ENCODE data around the gene POLR2F.
"Not testable (repeated sequence)": the region's sequence is repeated elsewhere in the genome, so short reads cannot be mapped to it uniquely, and the experiment has no call there.

Gene POLR2F

DNA sequence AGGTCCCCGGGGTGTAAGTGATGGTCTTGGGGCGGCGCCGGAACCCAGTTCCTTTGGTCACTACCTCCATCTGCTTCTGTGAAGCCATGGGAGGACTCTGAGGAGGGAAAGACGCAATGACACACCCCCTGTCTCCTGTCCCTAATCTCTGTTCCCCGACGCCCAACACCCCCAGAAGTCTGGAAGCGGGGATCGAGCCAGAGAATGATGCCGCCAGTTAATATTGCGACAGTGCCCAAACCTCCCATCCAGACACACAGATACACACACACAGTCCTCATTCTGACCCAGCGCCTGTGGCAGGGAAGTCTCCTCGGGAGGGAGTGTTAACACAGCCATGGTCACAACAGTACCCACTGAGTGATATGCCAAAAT, 450 bp upstream of the POLR2F start:
- no peak for DNase-seq (ENCODE audit: low read depth, low spot score)

DNA sequence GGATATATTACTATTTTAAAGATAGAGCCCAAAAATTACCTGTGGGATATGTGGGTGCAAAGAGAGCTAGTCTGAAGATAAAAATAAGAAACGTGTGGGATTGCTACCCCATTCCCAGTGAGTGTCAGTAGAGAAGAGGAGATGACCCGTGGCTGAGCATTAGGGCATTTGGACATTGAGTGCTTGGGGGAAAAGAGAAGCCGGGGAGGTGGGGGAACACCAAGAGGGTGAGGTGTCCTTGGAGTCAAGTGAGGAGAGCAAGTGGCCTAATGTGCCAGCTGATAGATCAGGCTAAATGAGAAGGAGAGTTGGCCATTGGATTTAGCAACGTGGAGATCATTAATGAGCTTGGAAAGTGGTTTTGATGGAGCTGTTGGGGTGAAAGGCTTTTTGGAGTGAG, 1.2 kb downstream of the POLR2F start:
- DNase-seq (ENCODE audit: low read depth, low spot score): no peak

DNA sequence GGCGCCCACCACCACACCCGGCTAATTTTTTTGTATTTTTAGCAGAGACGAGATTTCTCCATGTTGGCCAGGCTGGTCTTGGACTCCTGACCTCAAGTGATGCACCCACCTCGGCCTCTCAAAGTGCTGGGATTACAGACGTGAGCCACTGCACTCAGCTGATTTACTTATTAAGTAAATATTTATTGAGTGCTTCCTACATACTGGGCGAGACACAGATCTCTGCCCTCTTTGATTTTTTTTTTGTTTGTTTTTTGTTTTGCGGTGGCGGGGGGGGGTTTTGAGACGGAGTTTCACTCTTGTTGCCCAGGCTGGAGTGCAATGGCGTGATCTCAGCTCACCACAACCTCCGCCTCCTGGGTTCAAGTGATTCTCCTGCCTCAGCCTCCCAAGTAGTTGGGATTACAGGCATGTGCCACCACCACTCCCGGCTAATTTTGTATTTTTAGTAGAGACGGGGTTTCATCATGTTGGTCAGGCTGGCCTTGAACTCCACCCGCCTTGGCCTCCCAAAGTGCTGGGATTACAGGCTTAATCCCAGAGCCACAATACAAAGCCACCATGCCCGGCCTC, 2.4 kb downstream of the POLR2F start:
- not testable (repeated sequence) for DNase-seq (ENCODE audit: low read depth, low spot score)

DNA sequence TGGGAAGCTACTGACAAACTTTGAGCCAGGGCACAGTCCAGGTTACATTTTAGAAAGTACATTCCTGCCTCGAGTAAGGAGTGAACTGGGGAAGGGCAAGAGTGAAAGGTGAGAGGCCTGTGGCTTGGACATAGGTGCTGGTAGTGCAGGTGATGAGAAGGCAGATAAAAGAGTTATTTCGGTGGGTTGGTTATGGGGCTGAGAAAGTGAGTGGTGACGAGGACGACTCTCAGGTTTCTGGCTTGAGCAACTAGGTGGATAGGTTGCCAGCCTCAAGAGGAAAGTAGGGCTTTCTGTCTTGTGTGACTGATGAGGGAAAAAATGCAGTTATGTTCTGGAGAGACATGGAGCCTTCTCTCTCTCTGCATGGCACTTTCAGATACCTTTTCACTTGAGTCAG, 3.7 kb downstream of the POLR2F start:
- DNase-seq (ENCODE audit: low read depth, low spot score): no peak

DNA sequence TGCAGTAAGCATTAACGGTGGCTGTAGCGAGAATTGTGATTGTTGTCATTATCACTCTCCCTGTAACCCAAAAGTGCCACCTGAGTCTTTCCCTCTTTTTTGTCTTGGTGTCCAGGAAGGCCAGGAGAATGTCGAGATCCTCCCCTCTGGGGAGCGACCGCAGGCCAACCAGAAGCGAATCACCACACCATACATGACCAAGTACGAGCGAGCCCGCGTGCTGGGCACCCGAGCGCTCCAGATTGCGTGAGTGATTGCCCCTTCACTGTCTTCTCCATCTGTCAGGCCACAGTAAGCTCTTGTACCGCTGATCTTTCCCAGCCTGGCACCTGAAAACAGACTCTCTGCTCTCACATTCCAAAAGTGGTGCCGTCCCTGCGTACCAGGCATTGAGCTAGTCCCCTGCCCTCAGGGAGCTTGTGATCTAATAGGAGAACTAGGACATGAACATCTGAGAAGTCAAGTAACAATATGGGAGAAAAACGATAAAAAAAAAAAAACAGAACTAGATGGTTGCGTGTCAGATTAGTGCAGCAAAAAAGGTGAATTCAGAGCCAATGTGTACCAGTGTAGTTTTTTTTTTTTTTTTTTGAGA, 5.8 kb downstream of the POLR2F start:
- no peak for DNase-seq (ENCODE audit: low read depth, low spot score)

DNA sequence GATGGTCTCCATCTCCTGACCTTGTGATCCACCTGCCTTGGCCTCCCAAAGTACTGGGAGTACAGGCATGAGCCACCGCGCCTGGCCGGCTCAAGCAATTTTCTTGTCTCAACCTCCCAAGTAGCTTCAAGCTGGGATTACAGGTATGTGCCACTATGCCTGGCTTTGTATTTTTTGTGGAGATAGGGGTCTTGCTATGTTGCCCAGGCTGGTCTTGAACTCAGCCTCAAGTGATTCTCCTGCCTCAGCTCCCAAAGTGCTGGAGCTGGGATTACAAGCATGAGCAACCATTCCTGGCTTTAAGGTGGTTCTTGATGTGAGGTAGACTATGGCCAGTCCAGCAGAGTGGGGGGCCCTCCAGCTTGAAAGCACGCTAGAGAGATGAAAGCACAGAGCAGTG, 7.6 kb downstream of the POLR2F start:
- DNase-seq (ENCODE audit: low read depth, low spot score): no peak

DNA sequence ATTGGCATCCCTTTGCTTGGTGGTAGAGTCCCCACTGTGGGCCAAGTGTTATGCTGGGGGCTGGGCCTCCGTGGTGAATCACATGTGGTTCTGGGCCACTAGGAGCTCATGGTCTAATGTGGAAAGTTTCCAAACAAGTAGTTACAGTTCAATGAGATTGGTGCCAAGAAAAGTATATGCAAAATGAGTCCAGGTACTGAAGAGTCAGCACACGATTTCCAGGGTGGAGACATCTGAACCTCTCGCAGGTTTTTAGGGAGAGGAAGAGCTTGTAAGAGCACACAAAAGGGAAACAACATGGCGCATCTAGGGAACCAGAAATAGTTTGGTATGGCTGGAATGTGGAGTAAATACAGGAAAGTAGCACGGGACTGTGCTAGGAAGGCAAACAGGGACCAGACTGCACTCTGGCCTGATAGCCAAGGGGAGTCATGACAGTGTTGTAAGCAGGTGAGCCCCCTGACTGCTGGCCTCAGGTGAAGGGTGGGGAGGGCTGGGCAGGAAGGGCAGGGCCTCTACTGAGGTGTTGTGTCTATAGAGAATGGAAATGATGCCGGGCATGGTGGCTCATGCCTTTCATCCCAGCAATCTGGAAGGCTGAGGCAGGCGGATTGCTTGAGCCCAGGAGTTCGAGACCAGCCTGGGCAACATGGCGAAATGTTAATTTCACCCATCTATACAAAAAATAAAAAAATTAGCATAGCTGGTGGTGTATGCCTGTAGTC, 12.6 kb downstream of the POLR2F start:
- no peak for DNase-seq (ENCODE audit: low read depth, low spot score)

DNA sequence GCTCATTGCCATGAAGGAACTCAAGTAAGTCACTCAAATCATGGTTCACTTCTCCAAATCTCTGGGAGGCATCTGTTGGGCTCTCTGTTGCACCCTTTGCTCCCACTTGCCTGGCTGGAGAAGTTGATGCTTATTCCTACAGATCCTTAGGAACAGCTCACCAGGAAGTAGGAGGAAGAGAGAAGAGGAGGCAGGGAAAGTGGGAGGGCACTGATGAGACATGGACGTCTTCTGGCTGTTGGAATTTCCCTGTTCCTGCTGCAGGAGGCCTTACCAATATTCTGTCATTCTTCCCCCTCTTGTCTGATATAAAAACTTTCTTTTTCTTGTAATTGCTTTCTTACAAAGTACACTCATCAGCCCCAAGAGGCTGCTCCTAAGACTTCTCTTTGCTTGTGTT, 13.6 kb downstream of the POLR2F start:
- no peak for DNase-seq (ENCODE audit: low read depth, low spot score)

DNA sequence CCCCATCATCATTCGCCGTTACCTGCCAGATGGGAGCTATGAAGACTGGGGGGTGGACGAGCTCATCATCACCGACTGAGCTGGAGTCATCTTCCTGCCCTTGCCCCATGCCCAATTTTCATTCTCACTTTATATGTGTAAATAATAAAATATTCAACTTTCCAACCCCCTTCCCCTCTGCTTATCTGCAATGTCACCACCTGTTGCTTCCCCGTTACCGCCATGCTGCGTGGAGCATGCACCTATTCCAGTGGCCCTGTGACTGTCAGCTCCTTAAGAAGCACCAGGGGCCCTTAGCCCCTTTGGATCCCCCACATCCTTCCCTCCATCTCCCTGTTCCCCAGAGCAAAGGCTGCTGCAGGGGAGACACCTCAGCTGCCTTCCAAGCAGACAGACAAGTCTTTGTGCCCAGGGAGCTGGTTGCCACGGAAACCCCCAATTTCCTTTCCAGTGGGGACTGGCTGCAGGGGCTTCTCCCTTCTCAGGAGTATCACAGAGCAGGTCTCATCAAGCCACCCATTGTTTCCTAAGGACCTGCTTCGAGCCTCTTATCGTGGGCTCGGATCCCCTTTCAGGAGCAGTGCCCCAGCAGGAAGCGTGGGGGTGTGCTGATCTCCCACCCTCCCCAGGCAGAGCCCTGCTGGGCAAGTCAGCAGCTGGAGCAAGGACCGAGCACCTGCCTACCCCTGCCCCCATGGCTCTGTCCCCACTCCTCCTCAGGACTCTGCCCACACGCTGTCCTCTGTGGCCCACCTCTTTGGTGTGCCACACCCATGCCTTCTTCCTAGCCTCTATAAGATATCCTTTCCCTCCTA, 14.3 kb downstream of the POLR2F start:
- DNase-seq (ENCODE audit: low read depth, low spot score): no peak

DNA sequence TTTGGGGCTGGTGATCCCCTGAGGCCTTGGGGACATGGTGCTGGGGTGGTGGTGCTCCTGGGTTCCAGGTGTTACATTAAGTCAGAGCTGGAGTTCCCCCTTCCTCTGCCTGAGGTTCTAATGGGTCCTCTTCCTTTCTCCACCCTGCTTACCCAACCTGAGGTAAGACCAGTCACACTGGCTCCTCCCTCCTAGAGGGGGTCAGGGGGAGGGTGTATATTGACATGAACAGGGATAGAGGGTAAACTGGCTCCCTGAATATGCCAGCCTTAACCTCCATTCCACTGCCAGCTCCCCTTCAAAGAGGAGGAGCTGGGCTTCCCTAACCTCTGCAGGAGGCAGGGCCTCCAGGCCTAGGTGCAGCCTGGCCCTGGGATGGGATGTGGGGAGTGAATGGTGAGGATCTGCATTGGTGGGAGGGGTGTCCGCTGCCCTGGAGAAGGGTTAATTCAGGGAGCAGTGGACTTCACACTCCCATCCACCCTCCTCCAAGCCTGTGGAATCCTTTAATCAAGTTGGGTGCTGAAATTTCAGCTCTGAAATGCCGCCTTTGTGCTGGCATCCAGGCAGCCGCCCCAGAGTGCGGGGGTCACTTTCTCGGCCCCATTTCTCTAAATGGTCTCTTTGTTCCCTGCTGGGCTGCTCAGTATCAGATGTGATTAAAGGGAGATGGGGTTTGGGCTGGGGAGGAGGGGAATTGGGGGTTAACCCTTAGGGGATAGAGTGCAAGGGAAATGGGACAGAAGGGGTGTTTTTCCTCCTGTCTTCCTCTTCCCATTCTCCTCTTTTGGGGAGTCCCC, 15.2 kb downstream of the POLR2F start:
- no peak for DNase-seq (ENCODE audit: low read depth, low spot score)

DNA sequence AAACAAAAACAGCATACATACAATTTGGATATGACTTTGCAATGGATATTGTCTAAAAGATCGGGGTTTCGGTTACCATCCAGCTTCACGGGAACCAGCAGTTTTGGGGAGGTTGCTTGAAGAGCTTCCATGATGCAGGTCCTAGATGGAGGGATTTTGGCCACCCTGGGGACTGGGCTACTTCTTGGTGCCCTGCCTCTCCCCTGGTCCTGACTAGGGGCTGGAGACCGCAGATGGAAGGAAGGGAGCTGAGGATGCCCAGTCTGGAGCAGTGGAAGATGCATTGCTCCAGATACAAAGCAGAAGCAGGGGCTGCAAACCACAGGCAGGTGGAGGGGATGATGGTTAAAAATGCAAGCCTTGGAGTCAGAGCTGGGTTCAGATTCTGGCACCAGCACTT, 17.4 kb downstream of the POLR2F start:
- no peak for DNase-seq (ENCODE audit: low read depth, low spot score)

DNA sequence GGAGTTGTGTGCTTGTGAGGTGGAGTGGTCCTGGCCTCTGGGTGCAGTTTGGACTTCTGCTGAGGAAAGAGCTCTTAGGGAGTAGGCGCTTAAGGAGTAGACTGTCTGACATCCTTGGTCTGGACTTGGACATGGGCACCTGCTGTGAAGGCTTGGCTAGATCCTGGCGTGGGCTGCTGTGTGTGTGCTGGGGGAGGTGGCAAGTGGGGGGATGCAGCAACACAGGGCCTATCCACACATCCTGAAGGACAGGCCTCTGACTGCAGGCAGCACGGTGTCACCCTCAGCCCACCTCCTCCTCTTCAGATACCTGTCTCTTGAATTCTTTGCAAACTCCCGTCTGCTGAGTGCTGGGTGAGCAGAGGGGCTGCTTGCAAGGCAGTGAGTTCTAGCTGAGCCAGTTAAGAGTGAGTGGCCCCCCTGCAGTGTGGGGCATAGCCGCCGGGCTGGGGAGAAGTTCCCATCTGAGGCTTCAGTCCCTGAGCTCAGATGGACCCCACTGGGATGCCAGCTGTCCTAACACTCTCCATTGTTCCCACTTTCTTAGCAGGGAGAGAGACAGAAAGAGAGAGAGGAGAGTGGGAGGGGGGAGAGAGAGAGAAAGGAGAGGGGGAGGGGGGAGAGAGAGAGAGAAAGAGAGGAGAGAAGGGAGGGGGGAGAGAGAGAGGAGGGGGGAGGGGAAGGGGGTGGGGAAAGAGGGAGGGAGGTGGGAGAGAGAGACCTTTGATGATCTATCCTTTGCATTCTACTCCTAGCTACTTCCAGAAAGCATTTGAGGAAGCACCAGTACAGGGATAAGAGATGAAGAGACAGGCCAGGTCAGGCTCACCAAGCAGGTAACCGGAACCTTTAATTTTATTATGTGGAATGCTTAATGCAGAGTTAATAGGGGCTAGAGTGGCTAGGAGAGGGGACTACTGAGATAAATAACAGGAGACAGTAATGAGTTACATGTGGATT, 18.3 kb downstream of the POLR2F start:
- peak; percentile 75 for DNase-seq (ENCODE audit: low read depth, low spot score)

DNA sequence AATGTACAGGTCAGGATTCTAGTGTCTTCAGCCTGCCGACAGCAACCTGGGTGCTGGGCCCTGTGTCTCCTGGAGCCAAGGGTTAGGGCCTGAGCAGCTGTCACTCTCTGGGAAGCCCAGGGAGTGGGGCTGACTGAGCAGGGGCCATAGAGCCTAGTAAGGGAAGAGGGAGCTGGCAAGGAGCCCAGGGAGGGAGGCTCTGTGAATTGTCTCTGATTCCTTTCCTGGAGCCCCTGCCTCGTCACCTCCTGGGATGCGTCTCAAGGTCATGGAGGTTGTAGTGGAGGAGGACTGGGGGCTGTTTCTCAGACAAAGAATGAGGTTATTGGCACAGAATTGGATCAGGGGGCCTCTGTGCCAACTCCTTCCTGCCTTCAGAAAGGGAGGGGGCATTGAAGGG, 19.0 kb downstream of the POLR2F start:
- DNase-seq (ENCODE audit: low read depth, low spot score): no peak

DNA sequence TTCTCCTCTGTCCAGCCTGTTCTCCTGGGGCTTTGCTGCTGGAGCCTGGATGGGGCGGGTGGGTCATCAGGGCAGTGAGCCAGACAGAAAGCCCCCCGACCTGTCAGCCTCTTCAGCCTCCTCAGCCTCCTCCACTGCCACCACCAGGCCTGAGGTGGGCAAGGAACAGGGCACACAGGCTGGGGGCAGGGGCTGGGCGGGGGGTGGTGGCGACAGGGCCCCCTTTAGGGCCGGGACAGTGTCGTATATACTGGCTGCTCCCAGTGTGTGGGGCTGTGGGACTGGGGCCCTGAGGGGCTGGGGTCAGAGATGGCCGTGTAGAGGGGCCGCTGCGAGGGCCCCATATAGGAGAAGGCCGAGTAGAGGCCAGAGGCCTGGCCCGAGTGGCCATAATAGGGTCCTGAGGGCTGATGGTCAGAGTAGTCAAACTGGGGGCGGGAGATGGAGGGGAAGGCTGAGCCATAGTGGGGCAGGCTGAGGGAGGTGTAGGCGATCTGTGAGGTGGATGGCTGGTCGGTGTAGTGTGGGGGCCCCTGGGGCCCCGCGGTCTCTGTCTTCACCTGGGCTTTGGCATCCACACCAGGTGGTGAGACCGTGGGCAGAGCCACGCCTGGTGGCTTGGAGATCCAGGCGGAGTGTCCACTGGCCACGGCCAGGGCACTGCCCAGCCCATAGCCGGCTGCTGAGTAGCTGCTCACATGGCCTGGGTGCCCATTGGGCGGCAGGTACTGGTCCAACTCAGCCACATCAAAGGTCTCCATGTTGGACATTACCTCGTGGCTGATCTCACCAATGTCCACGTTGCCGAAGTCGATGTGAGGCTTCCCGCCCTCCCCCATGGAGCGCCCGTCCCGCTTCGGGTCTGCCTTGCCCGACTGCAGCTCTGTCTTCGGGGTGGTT, 20.0 kb downstream of the POLR2F start:
- DNase-seq (ENCODE audit: low read depth, low spot score): no peak

DNA sequence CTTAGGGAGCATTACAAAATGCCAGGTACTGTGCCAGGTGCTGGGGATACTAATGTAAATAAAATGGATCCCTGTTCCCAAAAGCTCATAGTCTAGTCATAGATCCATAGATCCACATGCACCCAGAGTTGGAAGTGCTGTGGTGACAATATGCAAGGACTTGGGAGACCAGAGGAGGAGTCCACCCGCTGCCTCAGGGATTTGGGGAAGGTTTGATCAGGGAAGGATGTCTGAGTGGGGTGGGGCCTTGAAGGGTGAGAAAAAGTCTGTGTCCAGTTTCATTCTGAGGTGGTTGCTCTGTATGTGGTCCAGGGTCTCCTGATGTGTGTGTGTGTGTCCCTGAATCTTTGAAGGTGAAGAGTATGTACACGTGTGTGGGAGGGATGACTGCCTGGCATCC, 21.7 kb downstream of the POLR2F start:
- DNase-seq (ENCODE audit: low read depth, low spot score): no peak

DNA sequence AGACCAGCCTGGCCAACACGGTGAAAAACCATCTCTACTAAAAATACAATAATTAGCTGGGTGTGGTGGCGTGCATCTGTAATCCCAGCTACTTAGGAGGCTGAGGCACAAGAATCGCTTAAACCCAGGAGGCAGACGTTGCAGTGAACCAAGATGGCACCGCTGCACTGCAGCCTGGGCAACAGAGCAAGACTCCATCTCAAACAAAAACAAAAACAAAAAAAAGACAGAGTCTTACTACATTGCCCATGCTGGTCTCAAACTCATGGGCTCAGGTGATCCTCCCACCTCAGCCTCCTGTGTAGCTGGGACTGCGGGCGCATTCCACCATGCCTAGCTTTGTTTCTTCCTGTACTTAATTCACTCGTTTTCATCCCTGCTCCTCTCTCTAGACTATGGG, 22.5 kb downstream of the POLR2F start:
- not testable (repeated sequence) for DNase-seq (ENCODE audit: low read depth, low spot score)

DNA sequence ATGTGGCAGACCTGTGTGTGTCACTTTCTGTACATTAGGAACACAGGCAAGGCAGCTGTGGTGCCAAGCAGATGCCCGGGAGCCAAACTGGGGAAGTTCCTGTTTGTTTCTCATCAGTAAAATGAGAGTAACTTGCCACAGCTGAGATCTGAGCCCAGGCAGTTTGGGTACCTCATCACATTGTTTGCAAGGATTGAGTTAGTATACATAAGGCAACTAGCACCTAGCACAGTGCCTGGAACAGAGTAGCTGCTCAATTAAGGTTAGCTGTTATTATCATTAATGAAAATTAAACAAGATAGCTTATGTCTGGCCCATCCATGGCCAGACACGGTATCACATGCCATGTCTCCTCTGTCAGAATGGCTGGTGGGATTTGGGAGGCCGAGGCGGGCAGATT, 23.0 kb downstream of the POLR2F start:
- no peak for DNase-seq (ENCODE audit: low read depth, low spot score)

DNA sequence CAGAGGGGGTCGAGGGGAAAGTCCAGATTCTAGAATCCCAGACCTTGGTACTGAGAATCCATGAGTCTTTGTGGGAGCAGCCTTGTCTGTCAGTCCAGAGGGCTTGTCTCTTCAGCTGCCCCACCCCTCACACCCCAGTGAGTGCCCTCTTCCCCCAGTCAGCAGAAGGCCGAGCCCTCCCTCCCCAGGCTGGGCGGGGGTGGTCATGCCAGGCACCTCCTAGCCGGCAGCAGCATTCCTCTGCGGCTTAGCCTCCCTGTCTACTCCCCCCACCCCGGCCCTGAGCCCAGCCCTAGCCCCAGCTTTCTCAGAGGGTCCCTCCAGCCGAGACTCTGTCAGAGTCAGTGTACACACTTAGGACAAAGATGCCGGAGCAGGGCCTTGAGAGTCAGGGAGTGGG, 26.3 kb downstream of the POLR2F start:
- DNase-seq (ENCODE audit: low read depth, low spot score): no peak

DNA sequence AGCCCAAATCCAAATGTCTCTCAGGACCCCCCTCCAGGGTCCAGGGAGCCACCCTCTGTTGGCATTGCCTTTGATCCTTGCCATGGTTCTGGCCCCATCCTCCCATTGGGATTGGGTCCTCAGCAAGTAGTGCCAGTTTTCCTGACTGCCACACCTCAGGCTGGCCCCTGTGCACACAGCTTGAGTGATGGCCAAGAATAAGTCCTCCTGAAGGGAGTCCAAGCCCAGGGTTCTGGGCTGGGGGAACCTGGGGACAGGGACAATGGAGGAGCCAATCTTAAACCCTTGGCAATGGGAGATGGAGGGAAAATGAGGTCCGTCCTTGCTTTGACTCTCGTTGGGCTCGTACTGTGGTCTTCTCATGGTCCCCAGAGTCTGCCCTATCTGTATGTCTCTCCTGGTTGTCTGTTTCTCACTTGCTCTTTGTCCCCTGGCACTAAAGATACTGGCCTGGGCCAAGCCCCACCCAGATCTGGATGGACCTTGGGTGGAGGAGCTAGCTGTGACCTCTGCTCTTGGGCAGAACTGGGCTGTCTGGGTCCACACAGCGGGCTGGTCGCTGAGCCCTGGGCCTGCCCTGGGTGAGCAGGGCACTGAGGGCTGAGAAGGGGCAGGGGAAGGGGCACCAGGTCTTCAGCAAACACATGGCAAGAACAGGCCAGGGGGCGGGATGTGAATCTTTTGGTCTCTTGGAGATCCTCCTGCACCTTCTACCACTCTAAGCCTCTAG, 27.9 kb downstream of the POLR2F start:
- no peak for DNase-seq (ENCODE audit: low read depth, low spot score)
